A172 (cell line): Measurements from ENCODE around the gene OR6V1. TPM values are rescaled to one million over a fixed set of nuclear protein-coding genes. Genes with fewer than 3 reads are reported as not detected.

Experiments
- total RNA-seq: library from RNA; depleted of rRNA; stranded (reverse); fragments of >200 nt; shearing (Covaris generic); gene quantifications from 2 replicates; pipeline ENCODE4 v1.2.3, GENCODE V29; 2014; rRNA removed

OR6V1 gene
- total RNA-seq, 1 experiment from 2014 or later = not detected

Other genes with a start within 250 kb of the OR6V1 start
- gene EPHB6, start 197.3 kb upstream of the OR6V1 start, total RNA-seq = 2.0 and 2.7 TPM in 2 replicates
- gene TRPV6, start 166.6 kb upstream of the OR6V1 start, total RNA-seq = not detected in 2 replicates
- 0.22 TPM in 1 of 2 replicates, not detected in the other for gene TRPV5, start 118.6 kb upstream of the OR6V1 start, total RNA-seq
- gene LLCFC1, start 112.9 kb upstream of the OR6V1 start, total RNA-seq = not detected in 2 replicates
- gene KEL, start 90.0 kb upstream of the OR6V1 start, total RNA-seq = 0.46 TPM in 1 of 2 replicates, not detected in the other
- gene OR9A2, start 25.2 kb upstream of the OR6V1 start, total RNA-seq = not detected in 2 replicates
- not detected in 2 replicates for gene PIP, start 79.7 kb downstream of the OR6V1 start, total RNA-seq
- not detected in 2 replicates for gene TAS2R39, start 131.1 kb downstream of the OR6V1 start, total RNA-seq
- not detected in 2 replicates for gene TAS2R40, start 169.7 kb downstream of the OR6V1 start, total RNA-seq
- 93.3 and 106 TPM in 2 replicates for gene GSTK1, start 211.1 kb downstream of the OR6V1 start, total RNA-seq
- gene TMEM139, start 232.6 kb downstream of the OR6V1 start, total RNA-seq = 3.0 and 6.2 TPM in 2 replicates
- 14.6 and 34.4 TPM in 2 replicates for gene CASP2, start 236.0 kb downstream of the OR6V1 start, total RNA-seq